ENCODE measurements around the gene PRDM12.

- no peak for TF ChIP-seq CTCF (IDR thresholded peaks at IDR 0.05)
- TF ChIP-seq POLR2A (IDR thresholded peaks at IDR 0.05), result no peak
Observed at GRCh38 chr9:130720762-130721161, 56.4 kb downstream of the PRDM12 start.
